ENCODE measurements around the gene KLHL3.

DNA sequence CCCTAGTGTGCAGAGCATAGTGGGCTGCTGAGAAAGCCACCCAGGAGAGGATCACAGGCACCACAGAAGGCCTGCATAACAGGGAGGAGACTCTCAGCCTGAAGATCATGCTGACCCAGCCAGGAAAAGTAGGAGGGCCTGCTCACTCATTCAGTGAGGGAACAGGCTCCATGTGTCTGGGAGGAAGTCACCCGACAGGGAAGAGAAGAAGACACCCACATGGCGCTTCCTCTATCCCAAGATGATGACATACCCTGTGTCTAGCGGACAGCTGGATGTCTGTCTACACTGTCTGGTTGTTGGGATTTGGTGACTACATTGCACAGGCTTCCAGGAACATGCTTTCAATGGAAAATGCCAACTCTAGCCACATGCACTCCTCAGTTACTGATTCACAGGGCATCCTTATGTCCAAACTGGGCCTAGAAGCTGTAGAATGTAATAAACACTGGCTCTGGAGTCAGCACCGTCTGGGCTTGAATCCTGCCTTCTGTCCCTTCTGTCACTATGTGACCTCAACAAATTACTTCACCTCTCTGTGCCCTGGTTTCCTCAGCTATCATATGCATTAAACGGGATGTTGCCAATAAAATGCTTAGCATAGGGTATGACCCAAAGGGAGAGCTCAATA, 47.6 kb downstream of the KLHL3 start:
- TF ChIP-seq TEAD4 (IDR thresholded peaks at IDR 0.05; ENCODE audit: low read length) = no peak
- no peak for TF ChIP-seq TEAD4 (CRISPR knock-in tag; IDR thresholded peaks at IDR 0.05; ENCODE audit: borderline replicate concordance)
- no peak for TF ChIP-seq SNIP1 (IDR thresholded peaks at IDR 0.05; ENCODE audit: low read depth)
- no peak for TF ChIP-seq ZC3H4 (CRISPR knock-in tag; IDR thresholded peaks at IDR 0.05; ENCODE audit: borderline replicate concordance)
- no peak for TF ChIP-seq RBBP5 (IDR thresholded peaks at IDR 0.05; ENCODE audit: borderline replicate concordance, insufficient read depth, low read length, poor library complexity, severe bottlenecking)
- no peak for TF ChIP-seq HNRNPUL1 (IDR thresholded peaks at IDR 0.05; ENCODE audit: low read length)
- TF ChIP-seq, protein P1, sequence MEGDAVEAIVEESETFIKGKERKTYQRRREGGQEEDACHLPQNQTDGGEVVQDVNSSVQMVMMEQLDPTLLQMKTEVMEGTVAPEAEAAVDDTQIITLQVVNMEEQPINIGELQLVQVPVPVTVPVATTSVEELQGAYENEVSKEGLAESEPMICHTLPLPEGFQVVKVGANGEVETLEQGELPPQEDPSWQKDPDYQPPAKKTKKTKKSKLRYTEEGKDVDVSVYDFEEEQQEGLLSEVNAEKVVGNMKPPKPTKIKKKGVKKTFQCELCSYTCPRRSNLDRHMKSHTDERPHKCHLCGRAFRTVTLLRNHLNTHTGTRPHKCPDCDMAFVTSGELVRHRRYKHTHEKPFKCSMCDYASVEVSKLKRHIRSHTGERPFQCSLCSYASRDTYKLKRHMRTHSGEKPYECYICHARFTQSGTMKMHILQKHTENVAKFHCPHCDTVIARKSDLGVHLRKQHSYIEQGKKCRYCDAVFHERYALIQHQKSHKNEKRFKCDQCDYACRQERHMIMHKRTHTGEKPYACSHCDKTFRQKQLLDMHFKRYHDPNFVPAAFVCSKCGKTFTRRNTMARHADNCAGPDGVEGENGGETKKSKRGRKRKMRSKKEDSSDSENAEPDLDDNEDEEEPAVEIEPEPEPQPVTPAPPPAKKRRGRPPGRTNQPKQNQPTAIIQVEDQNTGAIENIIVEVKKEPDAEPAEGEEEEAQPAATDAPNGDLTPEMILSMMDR (IDR thresholded peaks at IDR 0.05 in 2 of 3, conservative IDR thresholded peaks at IDR 0.05 in 1 of 3; ENCODE audit: insufficient read depth in 2 of 3, low read depth in 1 of 3, low read length in 3 of 3) = no peak
- no peak for TF ChIP-seq ZNF444 (CRISPR knock-in tag; IDR thresholded peaks at IDR 0.05)
- no peak for TF ChIP-seq ZNF263 (CRISPR knock-in tag; IDR thresholded peaks at IDR 0.05; ENCODE audit: borderline replicate concordance)
- TF ChIP-seq CHD2 (IDR thresholded peaks at IDR 0.05; ENCODE audit: low read depth, low read length) = no peak
- TF ChIP-seq POLR2A (conservative IDR thresholded peaks at IDR 0.05) = no peak
- TF ChIP-seq ELF4 (CRISPR knock-in tag; IDR thresholded peaks at IDR 0.05) = no peak
- no peak for TF ChIP-seq MAFK (IDR thresholded peaks at IDR 0.05; ENCODE audit: low read length)
